ENCODE data around the gene BEND5.

GRCh38 chr1:48715921-48716320 lies 60.8 kb downstream of the BEND5 start:
- TF ChIP-seq CTCF (IDR thresholded peaks at IDR 0.05) (no peak), TCF7L2 (IDR thresholded peaks at IDR 0.05; ENCODE audit: low read depth, low read length) (no peak)
